GM18520 (cell line): ENCODE data around the gene EIF4E2.
"Not testable (repeated sequence)": the region's sequence is repeated elsewhere in the genome, so short reads cannot be mapped to it uniquely, and the experiment has no call there.

Source experiments
- ATAC-seq: cut with Tn5 transposase; IDR thresholded peaks from one replicate; pipeline ENCODE4 v1.9.1; 2021; ENCODE audit not compliant: unreplicated experiment

EIF4E2 gene

GRCh38 chr2:232563580-232563979, 13.1 kb downstream of the EIF4E2 start:
- no peak for ATAC-seq

- ATAC-seq, result no peak
These were observed 17.2 kb downstream of the EIF4E2 start for GRCh38 chr2:232567721-232568120.

GRCh38 chr2:232568161-232568560, 17.7 kb downstream of the EIF4E2 start:
- no peak for ATAC-seq

- ATAC-seq, result no peak
These were observed 19.1 kb downstream of the EIF4E2 start for GRCh38 chr2:232569541-232569940.

- ATAC-seq, result not testable (repeated sequence)
These were observed 20.0 kb downstream of the EIF4E2 start for GRCh38 chr2:232570481-232570880.

- no peak for ATAC-seq
These were observed 20.6 kb downstream of the EIF4E2 start for GRCh38 chr2:232571026-232571474.

GRCh38 chr2:232573042-232573441, 22.6 kb downstream of the EIF4E2 start:
- ATAC-seq, result no peak

GRCh38 chr2:232573771-232574435, 23.4 kb downstream of the EIF4E2 start:
- ATAC-seq, result no peak

- no peak for ATAC-seq
These were observed 24.4 kb downstream of the EIF4E2 start for GRCh38 chr2:232574674-232575403.

- no peak for ATAC-seq
These were observed 24.9 kb downstream of the EIF4E2 start for GRCh38 chr2:232575404-232575746.

- no peak for ATAC-seq
These were observed 26.5 kb downstream of the EIF4E2 start for GRCh38 chr2:232576995-232577394.

GRCh38 chr2:232577841-232578240, 27.4 kb downstream of the EIF4E2 start:
- ATAC-seq, result no peak

- ATAC-seq, result no peak
These were observed 28.1 kb downstream of the EIF4E2 start for GRCh38 chr2:232578626-232579025.

- ATAC-seq, result no peak
These were observed 30.1 kb downstream of the EIF4E2 start for GRCh38 chr2:232580648-232580981.

GRCh38 chr2:232581725-232582124, 31.2 kb downstream of the EIF4E2 start:
- no peak for ATAC-seq

GRCh38 chr2:232584238-232584637, 33.7 kb downstream of the EIF4E2 start:
- ATAC-seq, result no peak

GRCh38 chr2:232586943-232587505, 36.5 kb downstream of the EIF4E2 start:
- ATAC-seq, result no peak

GRCh38 chr2:232587512-232587911, 37.0 kb downstream of the EIF4E2 start:
- ATAC-seq, result no peak

- ATAC-seq, result no peak
These were observed 37.5 kb downstream of the EIF4E2 start for GRCh38 chr2:232588031-232588430.

GRCh38 chr2:232588680-232589585, 38.4 kb downstream of the EIF4E2 start:
- ATAC-seq, result no peak

GRCh38 chr2:232592772-232593395, 42.4 kb downstream of the EIF4E2 start:
- no peak for ATAC-seq
